NCI-H2029 treated with DMSO at 0.1 percent for 48 hours (cell line): Measurements from ENCODE around the gene MINPP1.
"Not testable (repeated sequence)": the region's sequence is repeated elsewhere in the genome, so short reads cannot be mapped to it uniquely, and the experiment has no call there.

Source experiments
- DNase-seq: peaks from one replicate; lab custom pipeline; 2025; lab: John Stamatoyannopoulos, UW

MINPP1 gene

GRCh38 chr10:87504640-87505365, at the start of gene MINPP1:
TSS of gene MINPP1 (plus strand) at chr10:87504893. CDS start at chr10:87504916, 23 bp downstream.
- no peak for DNase-seq

GRCh38 chr10:87456586-87457220, 48.0 kb upstream of the MINPP1 start:
- DNase-seq: not testable (repeated sequence)

GRCh38 chr10:87461751-87462150, 42.9 kb upstream of the MINPP1 start:
- not testable (repeated sequence) for DNase-seq

GRCh38 chr10:87466849-87467248, 37.8 kb upstream of the MINPP1 start:
- DNase-seq: not testable (repeated sequence)

GRCh38 chr10:87488733-87489132, 16.0 kb upstream of the MINPP1 start:
- not testable (repeated sequence) for DNase-seq

GRCh38 chr10:87490285-87490684, 14.4 kb upstream of the MINPP1 start:
- DNase-seq: not testable (repeated sequence)

GRCh38 chr10:87492450-87492849, 12.2 kb upstream of the MINPP1 start:
- not testable (repeated sequence) for DNase-seq

GRCh38 chr10:87495446-87495845, 9.2 kb upstream of the MINPP1 start:
- not testable (repeated sequence) for DNase-seq

GRCh38 chr10:87497386-87497785, 7.3 kb upstream of the MINPP1 start:
- DNase-seq: not testable (repeated sequence)

- DNase-seq: not testable (repeated sequence)
Observed at GRCh38 chr10:87498106-87498789, 6.4 kb upstream of the MINPP1 start.

- DNase-seq: no peak
Observed at GRCh38 chr10:87500646-87501048, 4.0 kb upstream of the MINPP1 start.

- DNase-seq: no peak
Observed at GRCh38 chr10:87503401-87503800, 1.3 kb upstream of the MINPP1 start.

GRCh38 chr10:87503886-87504285, 807 bp upstream of the MINPP1 start:
- no peak for DNase-seq

GRCh38 chr10:87504307-87504639, 420 bp upstream of the MINPP1 start:
- DNase-seq: no peak

GRCh38 chr10:87505366-87506111, 846 bp downstream of the MINPP1 start:
- DNase-seq: no peak

GRCh38 chr10:87506956-87507355, 2.3 kb downstream of the MINPP1 start:
- DNase-seq: no peak

GRCh38 chr10:87507879-87508483, 3.3 kb downstream of the MINPP1 start:
- no peak for DNase-seq

- DNase-seq: no peak
Observed at GRCh38 chr10:87508837-87509236, 4.1 kb downstream of the MINPP1 start.

GRCh38 chr10:87510025-87510424, 5.3 kb downstream of the MINPP1 start:
- no peak for DNase-seq

- no peak for DNase-seq
Observed at GRCh38 chr10:87511526-87511925, 6.8 kb downstream of the MINPP1 start.

GRCh38 chr10:87518937-87519336, 14.2 kb downstream of the MINPP1 start:
- no peak for DNase-seq

- DNase-seq: no peak
Observed at GRCh38 chr10:87519582-87519981, 14.9 kb downstream of the MINPP1 start.
